Panc1 (cell line): ENCODE data around the gene ZNF79. TPM values are rescaled to one million over a fixed set of nuclear protein-coding genes. Genes with fewer than 3 reads are reported as not detected.

Experiments used
- ATAC-seq: fragments of 200-7000 bp; cut with Tn5 transposase; 2 replicates; pipeline ENCODE4 v1.9.1; 2020; ENCODE audit warnings: mild to moderate bottlenecking, moderate library complexity
- BruUV-seq: library from RNA; stranded (reverse); fragments of 400-500 nt; replicated peaks from 2 replicates; lab custom pipeline; 2021; lab: Mats Ljungman, UMichigan
- CTCF ChIA-PET: fragments of 300-600 bp; sonication (Branson Sonifier 250); formaldehyde crosslinking; loops from one replicate; lab custom pipeline; 2022; ENCODE audit warnings: antibody characterized with exemption; lab: Charles Lee
- POLR2A ChIA-PET: fragments of 300-600 bp; sonication (Branson Sonifier 250); formaldehyde crosslinking; loops from one replicate; lab custom pipeline; 2022; ENCODE audit warnings: antibody characterized with exemption; lab: Charles Lee
- DNase-seq: peaks from one replicate; pipeline ENCODE4 v3.0.0-alpha.2; 2010; ENCODE audit warnings: low read depth, low spot score
- H3K27ac ChIP-seq: 2 replicates; pipeline ENCODE4 v1.5.1; 2011; ENCODE audit warnings: mild to moderate bottlenecking, low read length, inconsistent platforms
- H3K27me3 ChIP-seq: fragments of 200-500 bp; sonication (Bioruptor generic); 2 replicates; pipeline ENCODE4 v1.6.0; 2014; ENCODE audit warnings: low read length, inconsistent platforms; ENCODE audit not compliant: control insufficient read depth, insufficient read depth
- H3K36me3 ChIP-seq: fragments of 200-500 bp; sonication (Bioruptor generic); 2 replicates; pipeline ENCODE4 v1.5.1; 2014; ENCODE audit warnings: inconsistent platforms, mild to moderate bottlenecking, low read length, moderate library complexity; ENCODE audit not compliant: control insufficient read depth, insufficient read depth
- H3K4me1 ChIP-seq: 2 replicates; pipeline ENCODE4 v1.5.1; 2011; ENCODE audit warnings: inconsistent platforms, mild to moderate bottlenecking, low read length, moderate library complexity; ENCODE audit not compliant: control insufficient read depth, insufficient read depth
- H3K4me3 ChIP-seq, 2 experiments: 2 replicates each; pipeline ENCODE4 v1.5.1; 2011 to 2012; ENCODE audit warnings: low read depth in 2 of 2, low read length in 2 of 2, mild to moderate bottlenecking in 2 of 2, inconsistent platforms in 1 of 2, moderate library complexity in 1 of 2
- H3K9me3 ChIP-seq: fragments of 200-500 bp; sonication (Bioruptor generic); 2 replicates; pipeline ENCODE4 v1.5.1; 2014; ENCODE audit warnings: low read depth, mild to moderate bottlenecking, inconsistent platforms, low read length, moderate library complexity; ENCODE audit not compliant: control insufficient read depth, insufficient read depth
- CTCF ChIP-seq: fragments of 450-650 bp; IDR thresholded peaks from 2 replicates; pipeline ENCODE4 v1.5.1; 2017; ENCODE audit warnings: mild to moderate bottlenecking
- POLR2AphosphoS5 ChIP-seq: IDR thresholded peaks from 2 replicates; pipeline ENCODE4 v1.6.1; 2012; ENCODE audit warnings: mild to moderate bottlenecking, low read depth, low read length, moderate library complexity
- REST ChIP-seq, 2 experiments: IDR thresholded peaks; 2 replicates each; pipeline ENCODE4 v1.6.1; 2011 to 2012; ENCODE audit warnings: low read depth in 2 of 2, control low read depth in 1 of 2, low read length in 1 of 2, mild to moderate bottlenecking in 1 of 2, moderate library complexity in 1 of 2; ENCODE audit not compliant: insufficient read depth in 1 of 2
- SIN3A ChIP-seq: IDR thresholded peaks from 2 replicates; pipeline ENCODE4 v1.6.1; 2012; ENCODE audit warnings: low read depth, mild to moderate bottlenecking, low read length, moderate library complexity, borderline replicate concordance; ENCODE audit not compliant: insufficient read depth
- TCF7L2 ChIP-seq: IDR thresholded peaks from 2 replicates; pipeline ENCODE4 v1.6.1; 2011; ENCODE audit warnings: mild to moderate bottlenecking, low read depth, low read length, inconsistent platforms
- in situ Hi-C: cut with HindIII; loops from 2 replicates; pipeline ENCODE4 v1.10.0; 2016; ENCODE audit warnings: low sequenced_read_pairs, low pct_unique_long_range_greater_than_20kb
- intact Hi-C: fragments of 100-400 bp; cut with micrococcal nuclease; formaldehyde crosslinking; loops from one replicate; pipeline ENCODE4 v1.10.0; 2022; ENCODE audit not compliant: unreplicated experiment
- total RNA-seq: library from RNA; stranded (reverse); gene quantifications from one replicate; pipeline ENCODE4 v1.2.1, GENCODE V29; 2021; ENCODE audit not compliant: unreplicated experiment

The ZNF79 gene
- total RNA-seq, 1 experiment from 2014 or later: 5.4 TPM

- no TSS peak for BruUV-seq
- ATAC-seq (0 out of 2 replicates have a peak, but pooled peaks have one; percentile 6), DNase-seq (no peak)
- H3K27me3 ChIP-seq: no peaks in the 10 kb centered on the region
- ChIA-PET CTCF (no interaction called here), POLR2A (no interaction called here)
- no peak overlapping the region for H3K27ac ChIP-seq
- H3K4me3 ChIP-seq: no peak overlapping the region
- TF ChIP-seq SIN3A: no peak
- TF ChIP-seq POLR2AphosphoS5: no peak
- no peak for TF ChIP-seq REST (IDR thresholded peaks at IDR 0.05; ENCODE audit: insufficient read depth in 1 of 2, low read depth in 2 of 2, low read length in 1 of 2)
- no peak for TF ChIP-seq CTCF
- no peak for TF ChIP-seq TCF7L2
- in situ Hi-C loops: no loop called here
- H3K9me3 ChIP-seq: no peaks in the 10 kb centered on the region
- H3K36me3 ChIP-seq: no peaks in the 10 kb centered on the region
- intact Hi-C loops: no loop called here
- H3K4me1 ChIP-seq: peaks cover 10% of the 10 kb centered on the region
Observed at GRCh38 chr9:127491516-127491915, 67.3 kb downstream of the ZNF79 start.

GRCh38 chr9:127492616-127493015 lies 68.4 kb downstream of the ZNF79 start:
- BruUV-seq: no TSS peak
- in situ Hi-C loops (no loop called here), intact Hi-C loops (no loop called here)
- no peak for TF ChIP-seq POLR2AphosphoS5
- no peak for TF ChIP-seq TCF7L2
- no peak for TF ChIP-seq SIN3A
- TF ChIP-seq CTCF: no peak
- no peak for TF ChIP-seq REST (IDR thresholded peaks at IDR 0.05; ENCODE audit: insufficient read depth in 1 of 2, low read depth in 2 of 2, low read length in 1 of 2)
- Histone ChIP-seq H3K27ac (no peak overlapping the region), H3K27me3 (no peaks in the 10 kb centered on the region), H3K9me3 (no peaks in the 10 kb centered on the region), H3K36me3 (no peaks in the 10 kb centered on the region), H3K4me3 (no peak overlapping the region), H3K4me1 (peaks cover 10% of the 10 kb centered on the region)
- ATAC-seq (no peak), DNase-seq (no peak)
- CTCF ChIA-PET: no interaction called here
- POLR2A ChIA-PET: no interaction called here
